K562 (cell line): Measurements from ENCODE around the gene ANKRD10. TPM values are rescaled to one million over a fixed set of nuclear protein-coding genes. Genes with fewer than 3 reads are reported as not detected.
A peak's percentile ranks its signal among the peaks of the same experiment; 100 is the strongest.

ENCODE experiments used
- ATAC-seq: fragments of 200-7000 bp; cut with Tn5 transposase; 3 replicates; pipeline ENCODE4 v1.9.1; 2020; ENCODE audit warnings: moderate library complexity
- BruUV-seq: library from RNA; stranded (reverse); fragments of 400-500 nt; replicated peaks from 2 replicates; lab custom pipeline; 2021; lab: Mats Ljungman, UMichigan
- CTCF ChIA-PET: fragments of 300-600 bp; formaldehyde crosslinking; extraction: SDS; loops from one replicate; lab custom pipeline; 2021; ENCODE audit warnings: low intra/inter-chr PET ratio; lab: Yijun Ruan, JAX
- POLR2A ChIA-PET: fragments of 300-600, 350-650 bp; sonication (Branson Sonifier 250); formaldehyde crosslinking; extraction: SDS; loops from one replicate; lab custom pipeline; 2021; ENCODE audit warnings: antibody characterized with exemption, inconsistent platforms; lab: Yijun Ruan, JAX
- DNase-seq, 4 experiments: peaks; one replicate each; pipeline versions ENCODE4 v3.0.0 to v3.0.0-alpha.2; 2011 to 2018; ENCODE audit warnings: low spot score in 3 of 4, mixed read lengths in 3 of 4; ENCODE audit errors: extremely low read depth in 1 of 4
- FAIRE-seq: peaks from 2 replicates; lab custom pipeline; 2011; peaks lifted over from hg19 to GRCh38; lab: Jason Lieb, UNC
- H2AFZ ChIP-seq: 2 replicates; pipeline ENCODE4 v1.6.0; 2011; ENCODE audit warnings: low read depth, low read length, control low read depth, inconsistent platforms
- H3K27ac ChIP-seq: fragments of 200-600 bp; 3 replicates; pipeline ENCODE4 v1.8.0; 2011; ENCODE audit warnings: low read depth, mild to moderate bottlenecking, control low read depth, inconsistent platforms, low read length, moderate library complexity, mixed read lengths; ENCODE audit errors: extremely low read depth
- H3K27me3 ChIP-seq, 2 experiments: fragments of 300-600 bp in 1 of 2; 2 replicates in 1 of 2; 3 replicates in 1 of 2; pipeline versions ENCODE4 v1.6.0 to v1.8.0; 2011; ENCODE audit warnings: inconsistent platforms in 2 of 2, low read length in 2 of 2, mild to moderate bottlenecking in 1 of 2, mixed read lengths in 1 of 2, moderate library complexity in 1 of 2; ENCODE audit not compliant: control insufficient read depth in 2 of 2, insufficient read depth in 2 of 2
- H3K36me3 ChIP-seq: fragments of 300-600 bp; 3 replicates; pipeline ENCODE4 v1.8.0; 2011; ENCODE audit warnings: mild to moderate bottlenecking, low read length, inconsistent platforms; ENCODE audit not compliant: control insufficient read depth, insufficient read depth
- H3K4me1 ChIP-seq, 2 experiments: fragments of 200-600 bp in 1 of 2; replicated peaks in 1 of 2; 2 replicates in 1 of 2; 3 replicates in 1 of 2; pipeline versions ENCODE4 v1.5.1 to v1.8.0; 2011; ENCODE audit warnings: inconsistent platforms in 2 of 2, low read length in 2 of 2, mild to moderate bottlenecking in 1 of 2, mixed read lengths in 1 of 2, moderate library complexity in 1 of 2; ENCODE audit not compliant: control insufficient read depth in 2 of 2, insufficient read depth in 2 of 2
- H3K4me2 ChIP-seq: 2 replicates; pipeline ENCODE4 v1.6.1; 2011; ENCODE audit warnings: low read length, control low read depth, inconsistent platforms, mixed read lengths; ENCODE audit not compliant: insufficient read depth
- H3K4me3 ChIP-seq: fragments of 200-600 bp; sonication (generic), shearing (Covaris generic); 2 replicates; pipeline ENCODE4 v1.5.1; 2016; ENCODE audit warnings: control low read depth, inconsistent platforms
- H3K79me2 ChIP-seq: fragments of 200-600 bp; 3 replicates; pipeline ENCODE4 v1.8.0; 2011; ENCODE audit warnings: low read length, inconsistent platforms; ENCODE audit not compliant: control insufficient read depth, insufficient read depth
- H3K9ac ChIP-seq, 2 experiments: 2 replicates each; pipeline versions ENCODE4 v1.6.0 to v1.6.1; 2011; ENCODE audit warnings: low read depth in 2 of 2, low read length in 2 of 2, control low read depth in 1 of 2, inconsistent platforms in 1 of 2, mild to moderate bottlenecking in 1 of 2, mixed read lengths in 1 of 2; ENCODE audit not compliant: insufficient read depth in 1 of 2
- H3K9me1 ChIP-seq: one replicate; pipeline ENCODE4 v1.6.0; 2011; ENCODE audit warnings: inconsistent platforms, mild to moderate bottlenecking, low read length, moderate library complexity; ENCODE audit not compliant: control insufficient read depth, insufficient read depth
- H3K9me3 ChIP-seq: replicated peaks from 2 replicates; pipeline ENCODE4 v1.5.1; 2011; ENCODE audit warnings: low read depth, low read length, inconsistent platforms; ENCODE audit not compliant: control insufficient read depth, insufficient read depth
- H4K20me1 ChIP-seq: replicated peaks from 2 replicates; pipeline ENCODE4 v1.6.1; 2011; ENCODE audit warnings: low read length, inconsistent platforms, mixed read lengths; ENCODE audit not compliant: control insufficient read depth, insufficient read depth
- BRCA1 ChIP-seq, 2 experiments: fragments of 450-650 bp in 1 of 2; sonication (generic) in 1 of 2; formaldehyde crosslinking in 1 of 2; IDR thresholded peaks; 2 replicates each; pipeline versions ENCODE4 v1.5.0 to v1.6.1; 2017 to 2020; ENCODE audit warnings: mild to moderate bottlenecking in 1 of 2, missing genetic modification reagents in 1 of 2
- GABPA ChIP-seq: fragments of 200-800 bp; sonication (Bioruptor generic); conservative IDR thresholded peaks from 2 replicates; pipeline ENCODE4 v1.6.1; 2016; ENCODE audit warnings: low read depth, missing genetic modification characterization, missing compliant biosample characterization
- HDAC8 ChIP-seq: fragments of 450-650 bp; IDR thresholded peaks from 2 replicates; pipeline ENCODE4 v1.6.1; 2016; ENCODE audit warnings: mild to moderate bottlenecking, missing genetic modification characterization, moderate library complexity, missing compliant biosample characterization
- HOXB6 ChIP-seq: fragments of 250-450 bp; sonication (Bioruptor Pico); IDR thresholded peaks from 2 replicates; pipeline ENCODE4 v1.5.1; 2022; ENCODE audit warnings: mild to moderate bottlenecking, borderline replicate concordance
- MLLT1 ChIP-seq, 2 experiments: fragments of 450-650 bp; IDR thresholded peaks; 2 replicates each; pipeline ENCODE4 v1.6.1; 2016
- NR2C1 ChIP-seq, 2 experiments: fragments of 450-650 bp; IDR thresholded peaks; 2 replicates each; pipeline ENCODE4 v1.6.1; 2017; ENCODE audit warnings: mild to moderate bottlenecking in 2 of 2, antibody characterized with exemption in 1 of 2, inconsistent platforms in 1 of 2, missing compliant biosample characterization in 1 of 2, missing genetic modification characterization in 1 of 2
- NR2C2 ChIP-seq, 2 experiments: fragments of 200-800 bp in 1 of 2; sonication (Bioruptor generic) in 1 of 2; sonication (generic) in 1 of 2; formaldehyde crosslinking in 1 of 2; IDR thresholded peaks; 2 replicates each; pipeline versions ENCODE4 v1.6.1 to v1.8.0; 2016 to 2022; ENCODE audit warnings: mild to moderate bottlenecking in 1 of 2, missing compliant biosample characterization in 1 of 2, missing genetic modification characterization in 1 of 2, missing genetic modification reagents in 1 of 2
- SMARCE1 ChIP-seq: fragments of 450-650 bp; IDR thresholded peaks from 2 replicates; pipeline ENCODE4 v1.7.1; 2016; ENCODE audit warnings: mild to moderate bottlenecking
- SNIP1 ChIP-seq: fragments of 450-650 bp; IDR thresholded peaks from 2 replicates; pipeline ENCODE4 v1.7.1; 2017; ENCODE audit warnings: low read depth, mild to moderate bottlenecking
- TAF9B ChIP-seq: fragments of 450-650 bp; IDR thresholded peaks from 2 replicates; pipeline ENCODE4 v1.6.1; 2018; ENCODE audit warnings: mild to moderate bottlenecking; ENCODE audit not compliant: partially characterized antibody
- WGBS: fragments of 100-300 bp; shearing (Covaris generic); methylation state at CpG from one replicate; pipeline ENCODE4 v1.1.6; 2016; ENCODE audit warnings: low coverage, mixed read lengths; ENCODE audit not compliant: insufficient coverage; ENCODE audit errors: missing lambda C conversion rate; 5-methylcytosine and 5-hydroxymethylcytosine counted together
- in situ Hi-C: fragments of 300-500 bp; cut with MboI; formaldehyde crosslinking; loops from 4 replicates; pipeline ENCODE4 v1.15.0; 2018; ENCODE audit warnings: inconsistent platforms, mixed read lengths
- intact Hi-C: fragments of 100-400 bp; cut with micrococcal nuclease; formaldehyde crosslinking; loops from 2 replicates; pipeline ENCODE4 v1.14.2; 2022
- polyA plus RNA-seq, 8 experiments: library from polyadenylated mRNA; depleted of rRNA in 4 of 8; stranded (reverse) in 5 of 8; unstranded in 3 of 8; fragments of >200 nt; fragmentation: Nextera tagmentation in 2 of 8; fragmentation: Illumina TruSeq in 1 of 8; extraction: Ambion mirVana in 2 of 8; extraction: Trizol in 1 of 8; gene quantifications; 2 replicates each; pipeline versions ENCODE4 v1.2.1 to v1.2.3, GENCODE V29; 2011 to 2014; ENCODE audit warnings: inconsistent platforms in 1 of 8, missing spikeins in 1 of 8
- total RNA-seq, 7 experiments: library from RNA; depleted of rRNA in 6 of 7; stranded (reverse); fragments of >200 nt in 6 of 7; fragmentation: Illumina TruSeq in 2 of 7; extraction: Trizol in 2 of 7; gene quantifications; 2 replicates each; pipeline versions ENCODE4 v1.2.1 to v1.2.3, GENCODE V29; 2011 to 2021; ENCODE audit warnings: low replicate concordance in 1 of 7
- TF ChIP-seq, protein P1 (sequence below): fragments of 250-450 bp; sonication (Bioruptor Pico); IDR thresholded peaks from 2 replicates; pipeline ENCODE4 v1.4.0; 2020; ENCODE audit warnings: mild to moderate bottlenecking, moderate library complexity

ANKRD10 gene
- total and polyA plus RNA-seq, 9 of the 15 experiments (the other 6 are each of a cell fraction or from before 2014, with no cell fraction given), result 21.7 to 183 (median 45.0) TPM

DNA sequence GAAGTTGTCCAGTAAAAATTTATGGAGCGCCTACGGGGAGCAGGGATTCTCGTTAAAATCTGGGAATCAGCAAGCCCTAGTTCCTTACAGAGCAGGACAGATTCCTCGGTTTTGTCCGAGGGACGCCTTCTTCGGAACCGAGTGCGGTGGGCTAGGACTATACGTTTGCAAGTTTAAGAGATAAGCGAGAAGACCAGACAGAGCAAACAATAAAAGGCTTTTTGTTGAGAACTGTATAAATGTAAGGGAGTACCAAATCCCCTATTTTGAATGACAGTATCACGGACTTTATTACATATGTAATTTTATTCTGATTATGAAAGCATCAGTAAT lies 971 bp upstream of the ANKRD10 start:
- CTCF ChIA-PET, result no interaction called here

More for the DNA sequence above, 971 bp upstream of the ANKRD10 start:
- DNase-seq (no peak), ATAC-seq (no peak), FAIRE-seq (no peak)
- no peaks in the 10 kb centered on the region for H3K27me3 ChIP-seq
- under 1% methylated on average over 11 of the region's 12 CpGs for WGBS
- intact Hi-C loops (loop anchor here (2.0 to 10.0 kb wide), 4 partner anchors 41 to 461 kb away; partner anchors contain the start of gene ING1), in situ Hi-C loops (no loop called here)
- POLR2A ChIA-PET, result interaction anchor here (1.3 kb wide), 2 partner anchors 9 to 11 kb away, joined by 3 to 6 read pairs; no protein-coding TSS in a partner anchor
- peaks cover 10% of the 10 kb centered on the region; the same call in 2 of the 3 replicates for H3K36me3 ChIP-seq
- H3K27ac ChIP-seq, result peak overlapping the region; percentile 89
- H2AFZ ChIP-seq, result peak overlapping the region; percentile 69
- H3K9ac ChIP-seq, result peak overlapping the region; percentile 86 to 91
- H3K4me1 ChIP-seq, result peaks cover 4 to 14% of the 10 kb centered on the region in 2 experiments; a peak in 4 of 5 replicates
- H3K4me3 ChIP-seq, result peak overlapping the region; percentile 92
- TF ChIP-seq SNIP1, result no peak
- no peak for TF ChIP-seq HOXB6 (CRISPR knock-in tag)
- no peak for TF ChIP-seq NR2C2 (CRISPR knock-in tag; IDR thresholded peaks at IDR 0.05)
- TF ChIP-seq NR2C2 (tag; IDR thresholded peaks at IDR 0.05), result peak; percentile 93; the same call in 1 of the 2 replicates
- TF ChIP-seq MLLT1 (IDR thresholded peaks at IDR 0.05), result 0 out of 4 replicates have a peak, but pooled peaks of 1 of the 2 experiments have one; percentile 15
- TF ChIP-seq BRCA1 (IDR thresholded peaks at IDR 0.05), result no peak
- TF ChIP-seq BRCA1 (CRISPR knock-in tag; IDR thresholded peaks at IDR 0.05), result no peak
- TF ChIP-seq, protein P1, sequence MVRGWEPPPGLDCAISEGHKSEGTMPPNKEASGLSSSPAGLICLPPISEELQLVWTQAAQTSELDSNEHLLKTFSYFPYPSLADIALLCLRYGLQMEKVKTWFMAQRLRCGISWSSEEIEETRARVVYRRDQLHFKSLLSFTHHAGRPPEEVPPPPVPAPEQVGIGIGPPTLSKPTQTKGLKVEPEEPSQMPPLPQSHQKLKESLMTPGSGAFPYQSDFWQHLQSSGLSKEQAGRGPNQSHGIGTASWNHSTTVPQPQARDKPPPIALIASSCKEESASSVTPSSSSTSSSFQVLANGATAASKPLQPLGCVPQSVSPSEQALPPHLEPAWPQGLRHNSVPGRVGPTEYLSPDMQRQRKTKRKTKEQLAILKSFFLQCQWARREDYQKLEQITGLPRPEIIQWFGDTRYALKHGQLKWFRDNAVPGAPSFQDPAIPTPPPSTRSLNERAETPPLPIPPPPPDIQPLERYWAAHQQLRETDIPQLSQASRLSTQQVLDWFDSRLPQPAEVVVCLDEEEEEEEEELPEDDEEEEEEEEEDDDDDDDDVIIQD, result no peak
- TF ChIP-seq TAF9B, result no peak
- 0 out of 2 replicates have a peak, but pooled peaks have one; percentile 12 for TF ChIP-seq SMARCE1
- TF ChIP-seq NR2C1 (IDR thresholded peaks at IDR 0.05), result 0 out of 2 replicates have a peak, but pooled peaks have one; percentile 2
- TF ChIP-seq NR2C1 (tag; IDR thresholded peaks at IDR 0.05), result no peak
- no peak for TF ChIP-seq HDAC8
- TF ChIP-seq GABPA (tag), result peak; percentile 43; the same call in 1 of the 2 replicates
- H4K20me1 ChIP-seq, result peaks cover 15% of the 10 kb centered on the region
- H3K9me1 ChIP-seq, result no peaks in the 10 kb centered on the region
- H3K9me3 ChIP-seq, result no peaks in the 10 kb centered on the region
- H3K79me2 ChIP-seq, result peaks cover 48% of the 10 kb centered on the region
- H3K4me2 ChIP-seq, result peak overlapping the region; percentile 90
- TSS peak; percentile 79 for BruUV-seq
